GM21529 (cell line): ENCODE data around the gene SLC6A12.

Experiments used
- ATAC-seq: cut with Tn5 transposase; IDR thresholded peaks from one replicate; pipeline ENCODE4 v1.9.1; 2021; ENCODE audit not compliant: unreplicated experiment

The SLC6A12 gene

GRCh38 chr12:144650-145284 is 69.2 kb downstream of the SLC6A12 start:
- ATAC-seq: no peak

GRCh38 chr12:143964-144649 is 69.8 kb downstream of the SLC6A12 start:
- no peak for ATAC-seq

GRCh38 chr12:140162-140561 is 73.8 kb downstream of the SLC6A12 start:
- no peak for ATAC-seq
